H1 (cell line): Measurements from ENCODE around the gene GALNT18. TPM values are rescaled to one million over a fixed set of nuclear protein-coding genes. Genes with fewer than 3 reads are reported as not detected.

ENCODE experiments used
- ASH2L ChIP-seq: fragments of 200-600, 300-600 bp; sonication (generic); IDR thresholded peaks from one replicate; pipeline ENCODE4 v1.7.1; 2017; ENCODE audit warnings: low read length
- BCL11A ChIP-seq, 2 experiments: IDR thresholded peaks; one replicate each; pipeline ENCODE4 v1.6.1; 2011; ENCODE audit warnings: low read depth in 2 of 2, low read length in 2 of 2, mild to moderate bottlenecking in 2 of 2
- CHD2 ChIP-seq: IDR thresholded peaks from 2 replicates; pipeline ENCODE4 v1.6.1; 2012; ENCODE audit warnings: low read length, improper control_type of control experiment
- KDM5A ChIP-seq: fragments of 200-600 bp; IDR thresholded peaks from 2 replicates; pipeline ENCODE4 v1.7.1; 2012; ENCODE audit warnings: mild to moderate bottlenecking, low read length, inconsistent platforms, mixed read lengths
- POLR2A ChIP-seq, 2 experiments: IDR thresholded peaks; 1 replicate in 1 of 2; 2 replicates in 1 of 2; pipeline ENCODE4 v1.6.1; 2011; ENCODE audit warnings: low read depth in 2 of 2, low read length in 2 of 2, mild to moderate bottlenecking in 2 of 2; ENCODE audit errors: control extremely low read depth in 1 of 2
- SP1 ChIP-seq: IDR thresholded peaks from 2 replicates; pipeline ENCODE4 v1.6.1; 2011; ENCODE audit warnings: low read depth, low read length
- SRF ChIP-seq: IDR thresholded peaks from 2 replicates; pipeline ENCODE4 v1.6.1; 2011; ENCODE audit warnings: mild to moderate bottlenecking, low read depth, low read length, moderate library complexity
- TAF1 ChIP-seq: IDR thresholded peaks from 2 replicates; pipeline ENCODE4 v1.6.1; 2011; ENCODE audit warnings: mild to moderate bottlenecking, low read depth, low read length
- polyA plus RNA-seq, 7 experiments: library from polyadenylated mRNA; depleted of rRNA in 3 of 7; stranded (reverse) in 5 of 7; unstranded in 2 of 7; fragments of >200 nt in 5 of 7; fragments of 200-250 nt in 2 of 7; gene quantifications; 1 replicate in 5 of 7; 2 replicates in 1 of 7; 4 replicates in 1 of 7; pipeline versions ENCODE4 v1.2.1 to v1.2.3, GENCODE V29; 2011 to 2013; ENCODE audit warnings: missing spikeins in 2 of 7, mixed read lengths in 2 of 7
- total RNA-seq: library from RNA; stranded (reverse); fragmentation: NEBNext Ultra II Directional; extraction: Animal tissue kit (Norgen Biotek cat#: 25700); gene quantifications from 2 replicates; pipeline ENCODE4 v1.2.1, GENCODE V29; 2021
- TF ChIP-seq, protein P1 (sequence below): fragments of 300-600 bp; sonication (generic); IDR thresholded peaks from 2 replicates; pipeline ENCODE4 v1.7.1; 2012; ENCODE audit warnings: low read length, moderate library complexity, mild to moderate bottlenecking, inconsistent platforms; ENCODE audit not compliant: insufficient replicate concordance
- TF ChIP-seq, protein P2 (sequence below), 3 experiments: IDR thresholded peaks; 1 replicate in 2 of 3; 2 replicates in 1 of 3; pipeline versions ENCODE4 v1.5.1 to v1.6.1; 2011; ENCODE audit warnings: low read length in 3 of 3, mild to moderate bottlenecking in 3 of 3, inconsistent platforms in 2 of 3, low read depth in 1 of 3, moderate library complexity in 1 of 3; ENCODE audit not compliant: insufficient read depth in 1 of 3; ENCODE audit errors: control extremely low read depth in 1 of 3

The GALNT18 gene
- total and polyA plus RNA-seq, 2 of the 8 experiments (the other 6 are each of a cell fraction or from before 2014, with no cell fraction given): 6.0 to 9.4 TPM

- TF ChIP-seq, protein P1, sequence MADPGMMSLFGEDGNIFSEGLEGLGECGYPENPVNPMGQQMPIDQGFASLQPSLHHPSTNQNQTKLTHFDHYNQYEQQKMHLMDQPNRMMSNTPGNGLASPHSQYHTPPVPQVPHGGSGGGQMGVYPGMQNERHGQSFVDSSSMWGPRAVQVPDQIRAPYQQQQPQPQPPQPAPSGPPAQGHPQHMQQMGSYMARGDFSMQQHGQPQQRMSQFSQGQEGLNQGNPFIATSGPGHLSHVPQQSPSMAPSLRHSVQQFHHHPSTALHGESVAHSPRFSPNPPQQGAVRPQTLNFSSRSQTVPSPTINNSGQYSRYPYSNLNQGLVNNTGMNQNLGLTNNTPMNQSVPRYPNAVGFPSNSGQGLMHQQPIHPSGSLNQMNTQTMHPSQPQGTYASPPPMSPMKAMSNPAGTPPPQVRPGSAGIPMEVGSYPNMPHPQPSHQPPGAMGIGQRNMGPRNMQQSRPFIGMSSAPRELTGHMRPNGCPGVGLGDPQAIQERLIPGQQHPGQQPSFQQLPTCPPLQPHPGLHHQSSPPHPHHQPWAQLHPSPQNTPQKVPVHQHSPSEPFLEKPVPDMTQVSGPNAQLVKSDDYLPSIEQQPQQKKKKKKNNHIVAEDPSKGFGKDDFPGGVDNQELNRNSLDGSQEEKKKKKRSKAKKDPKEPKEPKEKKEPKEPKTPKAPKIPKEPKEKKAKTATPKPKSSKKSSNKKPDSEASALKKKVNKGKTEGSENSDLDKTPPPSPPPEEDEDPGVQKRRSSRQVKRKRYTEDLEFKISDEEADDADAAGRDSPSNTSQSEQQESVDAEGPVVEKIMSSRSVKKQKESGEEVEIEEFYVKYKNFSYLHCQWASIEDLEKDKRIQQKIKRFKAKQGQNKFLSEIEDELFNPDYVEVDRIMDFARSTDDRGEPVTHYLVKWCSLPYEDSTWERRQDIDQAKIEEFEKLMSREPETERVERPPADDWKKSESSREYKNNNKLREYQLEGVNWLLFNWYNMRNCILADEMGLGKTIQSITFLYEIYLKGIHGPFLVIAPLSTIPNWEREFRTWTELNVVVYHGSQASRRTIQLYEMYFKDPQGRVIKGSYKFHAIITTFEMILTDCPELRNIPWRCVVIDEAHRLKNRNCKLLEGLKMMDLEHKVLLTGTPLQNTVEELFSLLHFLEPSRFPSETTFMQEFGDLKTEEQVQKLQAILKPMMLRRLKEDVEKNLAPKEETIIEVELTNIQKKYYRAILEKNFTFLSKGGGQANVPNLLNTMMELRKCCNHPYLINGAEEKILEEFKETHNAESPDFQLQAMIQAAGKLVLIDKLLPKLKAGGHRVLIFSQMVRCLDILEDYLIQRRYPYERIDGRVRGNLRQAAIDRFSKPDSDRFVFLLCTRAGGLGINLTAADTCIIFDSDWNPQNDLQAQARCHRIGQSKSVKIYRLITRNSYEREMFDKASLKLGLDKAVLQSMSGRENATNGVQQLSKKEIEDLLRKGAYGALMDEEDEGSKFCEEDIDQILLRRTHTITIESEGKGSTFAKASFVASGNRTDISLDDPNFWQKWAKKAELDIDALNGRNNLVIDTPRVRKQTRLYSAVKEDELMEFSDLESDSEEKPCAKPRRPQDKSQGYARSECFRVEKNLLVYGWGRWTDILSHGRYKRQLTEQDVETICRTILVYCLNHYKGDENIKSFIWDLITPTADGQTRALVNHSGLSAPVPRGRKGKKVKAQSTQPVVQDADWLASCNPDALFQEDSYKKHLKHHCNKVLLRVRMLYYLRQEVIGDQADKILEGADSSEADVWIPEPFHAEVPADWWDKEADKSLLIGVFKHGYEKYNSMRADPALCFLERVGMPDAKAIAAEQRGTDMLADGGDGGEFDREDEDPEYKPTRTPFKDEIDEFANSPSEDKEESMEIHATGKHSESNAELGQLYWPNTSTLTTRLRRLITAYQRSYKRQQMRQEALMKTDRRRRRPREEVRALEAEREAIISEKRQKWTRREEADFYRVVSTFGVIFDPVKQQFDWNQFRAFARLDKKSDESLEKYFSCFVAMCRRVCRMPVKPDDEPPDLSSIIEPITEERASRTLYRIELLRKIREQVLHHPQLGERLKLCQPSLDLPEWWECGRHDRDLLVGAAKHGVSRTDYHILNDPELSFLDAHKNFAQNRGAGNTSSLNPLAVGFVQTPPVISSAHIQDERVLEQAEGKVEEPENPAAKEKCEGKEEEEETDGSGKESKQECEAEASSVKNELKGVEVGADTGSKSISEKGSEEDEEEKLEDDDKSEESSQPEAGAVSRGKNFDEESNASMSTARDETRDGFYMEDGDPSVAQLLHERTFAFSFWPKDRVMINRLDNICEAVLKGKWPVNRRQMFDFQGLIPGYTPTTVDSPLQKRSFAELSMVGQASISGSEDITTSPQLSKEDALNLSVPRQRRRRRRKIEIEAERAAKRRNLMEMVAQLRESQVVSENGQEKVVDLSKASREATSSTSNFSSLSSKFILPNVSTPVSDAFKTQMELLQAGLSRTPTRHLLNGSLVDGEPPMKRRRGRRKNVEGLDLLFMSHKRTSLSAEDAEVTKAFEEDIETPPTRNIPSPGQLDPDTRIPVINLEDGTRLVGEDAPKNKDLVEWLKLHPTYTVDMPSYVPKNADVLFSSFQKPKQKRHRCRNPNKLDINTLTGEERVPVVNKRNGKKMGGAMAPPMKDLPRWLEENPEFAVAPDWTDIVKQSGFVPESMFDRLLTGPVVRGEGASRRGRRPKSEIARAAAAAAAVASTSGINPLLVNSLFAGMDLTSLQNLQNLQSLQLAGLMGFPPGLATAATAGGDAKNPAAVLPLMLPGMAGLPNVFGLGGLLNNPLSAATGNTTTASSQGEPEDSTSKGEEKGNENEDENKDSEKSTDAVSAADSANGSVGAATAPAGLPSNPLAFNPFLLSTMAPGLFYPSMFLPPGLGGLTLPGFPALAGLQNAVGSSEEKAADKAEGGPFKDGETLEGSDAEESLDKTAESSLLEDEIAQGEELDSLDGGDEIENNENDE: no peak
- TF ChIP-seq POLR2A (IDR thresholded peaks at IDR 0.05; ENCODE audit: control extremely low read depth in 1 of 2, low read depth in 2 of 2, low read length in 2 of 2) (no peak), BCL11A (IDR thresholded peaks at IDR 0.05; ENCODE audit: low read depth in 2 of 2, low read length in 2 of 2) (no peak), KDM5A (no peak), ASH2L (no peak), CHD2 (no peak), SRF (no peak), SP1 (no peak), TAF1 (no peak)
- TF ChIP-seq, protein P2, sequence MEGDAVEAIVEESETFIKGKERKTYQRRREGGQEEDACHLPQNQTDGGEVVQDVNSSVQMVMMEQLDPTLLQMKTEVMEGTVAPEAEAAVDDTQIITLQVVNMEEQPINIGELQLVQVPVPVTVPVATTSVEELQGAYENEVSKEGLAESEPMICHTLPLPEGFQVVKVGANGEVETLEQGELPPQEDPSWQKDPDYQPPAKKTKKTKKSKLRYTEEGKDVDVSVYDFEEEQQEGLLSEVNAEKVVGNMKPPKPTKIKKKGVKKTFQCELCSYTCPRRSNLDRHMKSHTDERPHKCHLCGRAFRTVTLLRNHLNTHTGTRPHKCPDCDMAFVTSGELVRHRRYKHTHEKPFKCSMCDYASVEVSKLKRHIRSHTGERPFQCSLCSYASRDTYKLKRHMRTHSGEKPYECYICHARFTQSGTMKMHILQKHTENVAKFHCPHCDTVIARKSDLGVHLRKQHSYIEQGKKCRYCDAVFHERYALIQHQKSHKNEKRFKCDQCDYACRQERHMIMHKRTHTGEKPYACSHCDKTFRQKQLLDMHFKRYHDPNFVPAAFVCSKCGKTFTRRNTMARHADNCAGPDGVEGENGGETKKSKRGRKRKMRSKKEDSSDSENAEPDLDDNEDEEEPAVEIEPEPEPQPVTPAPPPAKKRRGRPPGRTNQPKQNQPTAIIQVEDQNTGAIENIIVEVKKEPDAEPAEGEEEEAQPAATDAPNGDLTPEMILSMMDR (IDR thresholded peaks at IDR 0.05; ENCODE audit: control extremely low read depth in 1 of 3, insufficient read depth in 1 of 3, low read depth in 1 of 3, low read length in 3 of 3): no peak
These were observed 99.2 kb downstream of the GALNT18 start (continued) for GRCh38 chr11:11522591-11522990.
